ENCODE data around the gene LRCOL1.

The LRCOL1 gene

GRCh38 chr12:132561427-132562156, 48.8 kb downstream of the LRCOL1 start:
- no peak for DNase-seq

- peak; percentile 83 for DNase-seq
Measured at GRCh38 chr12:132560614-132561426, 49.6 kb downstream of the LRCOL1 start.

DNA sequence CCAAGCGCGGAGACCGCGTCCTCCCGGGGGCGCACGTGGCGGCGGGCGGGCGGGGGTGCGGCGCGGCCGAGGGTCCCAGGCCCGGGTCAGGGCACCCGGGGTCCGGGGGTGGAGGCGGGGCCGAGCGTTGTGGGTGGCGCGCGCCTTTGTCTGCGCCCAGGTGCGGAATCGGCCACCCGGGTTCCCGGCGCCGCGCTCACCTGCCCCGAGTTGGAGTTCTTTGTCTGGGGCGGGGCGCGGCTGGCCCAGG, 50.1 kb downstream of the LRCOL1 start:
- DNase-seq, result no peak

DNA sequence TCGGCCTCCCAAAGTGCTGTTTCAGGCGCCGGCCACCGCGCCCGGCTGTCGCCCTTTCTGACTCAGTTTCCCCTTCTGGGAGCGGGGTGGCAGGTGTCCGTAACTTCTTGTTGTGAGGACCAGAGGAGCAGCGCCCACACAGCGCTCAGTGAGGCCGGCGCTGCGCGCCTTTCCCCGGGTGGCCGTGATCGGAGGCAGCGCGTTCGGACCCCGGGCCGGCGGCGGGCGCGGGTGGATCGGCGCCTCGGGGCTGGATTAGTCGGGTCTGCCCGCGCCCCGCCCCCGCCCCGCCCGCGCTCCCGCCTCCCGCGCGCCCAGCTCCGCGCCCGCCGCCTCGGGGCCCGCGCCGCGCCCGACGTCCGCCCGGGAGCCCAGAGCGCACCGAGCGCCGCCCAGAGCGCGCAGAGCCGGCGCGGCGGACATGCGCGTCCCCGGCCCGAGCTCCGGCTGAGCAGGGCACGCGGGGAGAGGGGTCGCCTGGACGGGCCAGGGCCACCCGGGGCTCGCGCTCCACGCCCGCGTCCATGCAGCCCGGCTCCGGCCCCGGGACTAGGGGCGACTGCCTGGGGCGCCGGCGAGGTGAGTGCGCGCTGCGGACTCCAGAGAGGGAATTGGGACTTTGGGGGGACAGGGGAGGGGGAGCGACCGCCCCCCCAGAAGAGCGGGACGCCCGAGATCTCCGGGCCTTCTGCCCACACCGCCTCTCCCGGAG, 50.6 kb downstream of the LRCOL1 start:
- DNase-seq, result peak; percentile 70

- DNase-seq, result no peak
Measured at GRCh38 chr12:132558861-132559623, 51.3 kb downstream of the LRCOL1 start.

GRCh38 chr12:132558042-132558856, 52.1 kb downstream of the LRCOL1 start:
- DNase-seq, result no peak

DNA sequence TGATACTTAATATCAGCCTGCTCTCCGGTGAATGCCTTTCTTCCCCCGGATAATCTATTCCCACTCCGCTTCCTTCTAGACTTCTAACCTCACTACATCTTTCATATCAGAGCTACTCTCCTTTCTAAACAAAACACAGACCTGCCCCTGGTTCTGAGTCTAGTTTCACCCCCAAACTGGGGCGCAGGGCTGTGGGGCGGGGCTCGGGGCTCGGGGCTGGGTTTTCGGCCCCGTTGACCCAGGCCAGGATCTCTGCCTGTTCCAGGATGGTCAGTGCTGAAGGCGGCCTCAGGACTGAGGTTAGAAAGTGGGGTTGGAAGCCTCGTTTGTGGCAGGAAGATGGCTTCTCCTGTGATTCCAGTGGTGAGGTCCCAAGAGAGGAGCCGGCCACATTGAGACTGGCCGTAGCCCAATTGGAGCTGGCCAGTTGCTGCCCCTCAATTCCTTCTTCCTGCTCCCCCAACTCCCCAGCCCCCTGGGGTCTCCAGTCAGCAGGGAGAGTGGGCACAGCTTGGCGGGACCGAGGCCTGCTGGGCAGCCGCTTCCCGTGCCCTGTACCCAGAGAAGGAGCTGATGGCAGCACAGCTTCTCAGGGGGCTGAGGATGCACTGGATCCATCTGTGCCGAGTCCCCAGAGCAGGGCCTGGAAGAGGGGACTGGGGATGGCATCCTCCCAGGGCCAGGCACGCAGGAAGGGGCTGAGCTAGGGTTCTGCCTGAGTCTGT, 52.9 kb downstream of the LRCOL1 start:
- DNase-seq, result no peak

GRCh38 chr12:132556801-132557200, 53.6 kb downstream of the LRCOL1 start:
- DNase-seq, result no peak

GRCh38 chr12:132556216-132556615, 54.2 kb downstream of the LRCOL1 start:
- no peak for DNase-seq

GRCh38 chr12:132555686-132556085, 54.7 kb downstream of the LRCOL1 start:
- DNase-seq, result no peak

GRCh38 chr12:132554845-132555630, 55.3 kb downstream of the LRCOL1 start:
- no peak for DNase-seq

Data from femur (tissue), 1 donor.